Activated T-cell treated with anti-CD3 and anti-CD28 coated beads, Interleukin-2, amount 50 U/mL, for 24 hours (primary cell): ENCODE data around the gene REN.

Experiments used
- DNase-seq: peaks from one replicate; pipeline ENCODE4 v3.0.0-alpha.2; 2020
- H3K27ac Mint-ChIP-seq: 2 replicates; pipeline ENCODE4 v1.8.0; 2020; ENCODE audit warnings: mild to moderate bottlenecking, mixed read lengths
- H3K27me3 Mint-ChIP-seq: 2 replicates; pipeline ENCODE4 v1.8.0; 2020; ENCODE audit warnings: mixed read lengths
- H3K36me3 Mint-ChIP-seq: 2 replicates; pipeline ENCODE4 v1.8.0; 2020; ENCODE audit warnings: low read depth, mixed read lengths
- H3K4me1 Mint-ChIP-seq: 2 replicates; pipeline ENCODE4 v1.8.0; 2020; ENCODE audit warnings: low read depth, mixed read lengths
- H3K4me3 Mint-ChIP-seq: 2 replicates; pipeline ENCODE4 v1.8.0; 2020; ENCODE audit warnings: mild to moderate bottlenecking, moderate library complexity, mixed read lengths
- H3K9me3 Mint-ChIP-seq: 2 replicates; pipeline ENCODE4 v1.8.0; 2020; ENCODE audit warnings: mixed read lengths

Gene REN

DNA sequence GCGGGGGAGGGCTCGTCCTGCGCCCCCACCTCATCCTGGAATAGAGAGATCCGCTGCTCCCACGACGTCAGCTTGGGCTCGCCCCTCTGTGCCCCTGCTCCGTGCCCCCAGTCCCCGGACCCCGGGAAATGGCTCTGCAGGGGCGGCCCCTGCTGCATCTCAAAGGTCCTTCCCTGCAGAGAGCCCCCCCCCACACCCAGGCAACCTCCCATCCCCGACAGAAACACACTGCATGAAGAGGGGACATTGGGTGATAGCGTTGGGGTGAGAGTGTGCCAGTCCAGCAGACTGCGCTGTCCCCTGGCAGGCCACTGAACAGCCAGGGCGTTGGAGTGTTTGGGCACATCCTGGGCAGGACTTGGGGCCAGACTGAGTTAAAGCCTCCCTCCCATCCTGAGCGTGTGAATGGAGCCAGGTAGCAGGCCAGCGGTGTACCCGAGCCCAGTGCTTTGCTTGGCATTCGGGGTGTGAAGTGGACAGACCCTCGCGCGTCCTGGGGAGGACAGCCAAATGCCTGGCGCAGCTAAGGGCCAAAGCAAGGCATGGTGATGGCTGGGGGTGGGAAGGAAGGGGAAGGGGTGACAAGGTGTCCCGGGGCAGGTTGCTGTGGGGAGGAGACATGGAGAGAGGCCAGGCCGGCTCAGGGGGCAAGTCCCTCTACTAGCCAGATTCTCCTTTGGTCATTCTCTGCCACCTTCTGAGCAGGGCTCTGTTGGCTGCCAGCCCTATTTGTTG, 13.7 kb downstream of the REN start:
- DNase-seq: no peak
- no peaks in the 10 kb centered on the region for H3K27me3 Mint-ChIP-seq
- H3K36me3 Mint-ChIP-seq: no peaks in the 10 kb centered on the region
- H3K9me3 Mint-ChIP-seq: no peaks in the 10 kb centered on the region
- H3K4me1 Mint-ChIP-seq: peaks cover 9% of the 10 kb centered on the region
- H3K27ac Mint-ChIP-seq: no peak overlapping the region
- H3K4me3 Mint-ChIP-seq: peak overlapping the region; percentile 66

DNA sequence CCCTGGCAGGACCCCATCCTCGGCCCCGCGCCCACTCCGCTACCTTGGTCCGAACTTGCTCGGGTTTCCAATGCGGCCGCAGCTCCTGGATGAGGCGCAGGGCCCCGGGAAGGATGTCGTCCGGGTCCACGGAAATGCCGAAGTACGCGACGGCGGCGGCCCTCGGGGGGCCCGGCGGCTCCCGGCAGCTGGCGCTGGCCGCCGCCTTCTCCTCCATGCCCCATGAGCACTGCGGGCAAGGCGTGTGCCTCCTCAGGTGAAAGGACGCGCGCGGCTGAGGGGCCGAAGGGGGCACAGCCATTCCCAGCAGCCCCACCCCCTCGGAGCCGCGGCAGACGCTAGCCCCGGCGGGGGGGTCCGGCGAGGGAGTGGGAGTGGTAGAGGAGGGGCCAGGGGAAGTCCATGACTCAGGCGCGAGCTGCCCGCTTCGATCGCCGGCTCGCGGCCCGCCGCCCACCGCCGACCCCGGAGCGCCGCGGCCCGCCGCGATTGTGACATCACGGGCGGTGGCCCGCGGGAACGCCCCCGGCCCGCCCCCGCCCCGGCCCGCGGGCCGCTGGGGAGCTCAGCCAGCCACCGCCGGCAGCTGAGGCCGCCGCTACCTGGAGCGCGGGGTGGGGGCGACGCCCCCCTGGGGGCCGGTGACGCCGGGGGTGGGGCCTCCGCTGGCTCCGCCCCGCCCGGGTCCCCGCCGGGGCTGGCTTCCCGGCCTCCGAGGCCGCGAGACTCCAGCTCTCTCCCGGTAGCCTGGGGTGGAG, 14.4 kb downstream of the REN start, which contains the start of gene ETNK2:
TSS of gene ETNK2 (minus strand) at position 493 of the 758 bp plus-strand sequence. CDS start at position 301, 192 bp downstream.
- H3K9me3 Mint-ChIP-seq: no peaks in the 10 kb centered on the region
- no peaks in the 10 kb centered on the region for H3K36me3 Mint-ChIP-seq
- peaks cover 9% of the 10 kb centered on the region for H3K4me1 Mint-ChIP-seq
- H3K27me3 Mint-ChIP-seq: no peaks in the 10 kb centered on the region
- H3K4me3 Mint-ChIP-seq: peak within 1 kb of the TSS; percentile 66
- peak; percentile 71 for DNase-seq
- no peak within 1 kb of the TSS for H3K27ac Mint-ChIP-seq

DNA sequence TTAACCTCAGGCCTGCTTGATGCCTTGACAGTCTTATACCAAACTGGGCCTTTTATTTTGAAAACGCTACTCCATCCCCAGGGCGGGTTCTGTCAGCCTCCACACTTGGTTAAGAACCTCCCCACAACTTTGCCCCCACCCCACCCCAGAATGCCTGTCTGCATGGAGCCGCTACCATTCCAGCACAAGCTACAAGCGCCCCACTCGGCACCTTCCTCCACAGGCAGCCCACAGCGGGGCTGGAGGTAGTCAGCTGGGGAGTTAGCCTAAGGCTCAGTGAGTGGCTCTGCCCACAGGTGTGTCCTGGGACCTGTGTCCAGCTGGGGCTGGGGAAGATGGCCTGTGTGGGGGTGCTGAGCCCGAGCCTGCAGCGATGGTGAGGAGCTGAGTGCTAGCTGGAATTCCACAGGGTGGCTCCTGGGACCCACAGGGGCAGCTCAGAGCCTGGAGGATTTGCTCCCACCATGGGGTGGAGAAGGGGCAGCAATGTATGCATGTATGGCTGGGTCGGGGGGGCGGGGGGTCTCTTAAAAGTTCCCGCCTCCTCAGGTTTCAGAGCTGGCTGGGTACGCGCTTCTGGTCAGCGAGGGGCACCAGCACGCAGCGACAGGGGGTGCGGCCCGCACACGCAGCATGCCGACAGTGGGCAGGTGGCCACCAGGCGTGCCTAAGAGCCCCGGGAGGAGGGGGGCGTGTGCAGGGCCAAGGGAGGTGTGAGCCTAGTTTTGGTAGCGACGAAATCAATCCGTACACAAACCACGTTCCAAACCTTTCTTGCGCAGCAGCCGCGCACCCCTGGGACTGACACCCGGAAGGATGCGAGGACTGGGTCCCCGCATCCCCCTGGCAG, 15.2 kb downstream of the REN start:
- H3K4me1 Mint-ChIP-seq: peaks cover 9% of the 10 kb centered on the region
- DNase-seq: no peak
- H3K4me3 Mint-ChIP-seq: peak overlapping the region; percentile 59
- no peak overlapping the region for H3K27ac Mint-ChIP-seq
- H3K9me3 Mint-ChIP-seq: no peaks in the 10 kb centered on the region
- H3K36me3 Mint-ChIP-seq: no peaks in the 10 kb centered on the region
- H3K27me3 Mint-ChIP-seq: no peaks in the 10 kb centered on the region

DNA sequence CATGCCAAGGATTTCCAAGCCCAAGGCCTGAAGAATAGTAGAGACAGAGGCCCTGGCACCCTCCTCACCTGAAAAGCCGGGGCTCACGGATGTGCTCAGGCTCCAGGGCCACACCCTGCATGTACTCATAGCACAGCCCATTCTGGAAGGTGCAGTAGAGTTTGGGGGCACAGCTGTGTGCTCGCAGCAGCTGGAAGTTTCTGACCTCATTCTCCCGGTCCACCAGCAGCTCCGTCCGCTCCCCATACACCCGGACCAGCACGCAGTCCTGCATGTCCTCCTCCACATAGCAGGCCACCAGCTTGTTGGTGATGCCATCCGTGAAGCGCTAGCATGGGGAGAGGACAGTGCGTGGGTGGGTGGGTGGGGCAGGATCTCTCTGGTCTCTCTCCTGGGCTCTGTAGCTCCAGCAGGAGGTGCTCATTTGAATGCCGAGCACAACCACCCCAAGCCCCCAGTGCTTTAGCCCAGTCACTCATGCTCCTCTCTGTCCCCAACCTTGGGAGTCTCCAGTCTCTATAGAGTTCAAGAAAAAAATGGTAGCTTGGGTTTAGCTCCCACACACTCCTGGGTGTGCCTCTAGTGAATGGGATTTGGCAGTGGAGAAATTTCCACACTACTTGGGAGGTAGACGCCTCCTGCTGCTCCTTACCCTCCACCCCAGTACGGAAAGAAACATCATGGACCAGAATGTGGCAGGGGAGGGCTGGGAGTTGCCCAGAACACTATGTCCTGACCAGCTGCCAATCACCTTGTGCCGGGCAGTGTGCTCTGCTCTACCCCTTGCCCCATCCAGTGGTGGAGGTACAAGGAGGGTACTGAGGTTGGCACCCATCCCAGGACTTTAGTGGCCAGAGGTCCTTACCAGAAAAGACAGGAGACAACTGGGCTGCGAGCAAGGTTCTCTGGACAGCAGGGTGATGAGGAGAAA, 16.2 kb downstream of the REN start:
- DNase-seq: no peak
- H3K27ac Mint-ChIP-seq: no peak overlapping the region
- no peaks in the 10 kb centered on the region for H3K9me3 Mint-ChIP-seq
- no peaks in the 10 kb centered on the region for H3K36me3 Mint-ChIP-seq
- no peaks in the 10 kb centered on the region for H3K27me3 Mint-ChIP-seq
- peaks cover 9% of the 10 kb centered on the region for H3K4me1 Mint-ChIP-seq
- no peak overlapping the region for H3K4me3 Mint-ChIP-seq

DNA sequence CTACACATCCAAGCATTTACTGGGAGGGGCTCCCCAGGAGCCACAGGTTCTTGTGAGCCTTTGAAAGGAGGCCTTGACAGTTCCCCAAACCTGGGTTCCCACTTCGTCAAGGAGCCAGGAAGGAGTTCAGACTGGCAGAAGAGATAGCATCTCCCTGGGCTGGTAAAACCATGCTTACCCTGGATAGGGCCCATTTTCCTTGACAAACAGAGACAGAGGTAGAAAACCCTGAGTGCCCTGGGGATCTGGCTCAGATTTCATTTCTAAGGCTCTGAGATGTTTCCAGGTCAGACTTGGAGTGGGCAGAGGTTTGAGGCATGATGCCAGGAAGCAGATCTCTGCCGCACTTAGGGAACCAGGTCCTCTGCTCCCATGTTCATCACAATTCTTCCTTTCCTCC, 17.0 kb downstream of the REN start:
- H3K9me3 Mint-ChIP-seq: no peaks in the 10 kb centered on the region
- H3K27ac Mint-ChIP-seq: no peak overlapping the region
- no peak overlapping the region for H3K4me3 Mint-ChIP-seq

DNA sequence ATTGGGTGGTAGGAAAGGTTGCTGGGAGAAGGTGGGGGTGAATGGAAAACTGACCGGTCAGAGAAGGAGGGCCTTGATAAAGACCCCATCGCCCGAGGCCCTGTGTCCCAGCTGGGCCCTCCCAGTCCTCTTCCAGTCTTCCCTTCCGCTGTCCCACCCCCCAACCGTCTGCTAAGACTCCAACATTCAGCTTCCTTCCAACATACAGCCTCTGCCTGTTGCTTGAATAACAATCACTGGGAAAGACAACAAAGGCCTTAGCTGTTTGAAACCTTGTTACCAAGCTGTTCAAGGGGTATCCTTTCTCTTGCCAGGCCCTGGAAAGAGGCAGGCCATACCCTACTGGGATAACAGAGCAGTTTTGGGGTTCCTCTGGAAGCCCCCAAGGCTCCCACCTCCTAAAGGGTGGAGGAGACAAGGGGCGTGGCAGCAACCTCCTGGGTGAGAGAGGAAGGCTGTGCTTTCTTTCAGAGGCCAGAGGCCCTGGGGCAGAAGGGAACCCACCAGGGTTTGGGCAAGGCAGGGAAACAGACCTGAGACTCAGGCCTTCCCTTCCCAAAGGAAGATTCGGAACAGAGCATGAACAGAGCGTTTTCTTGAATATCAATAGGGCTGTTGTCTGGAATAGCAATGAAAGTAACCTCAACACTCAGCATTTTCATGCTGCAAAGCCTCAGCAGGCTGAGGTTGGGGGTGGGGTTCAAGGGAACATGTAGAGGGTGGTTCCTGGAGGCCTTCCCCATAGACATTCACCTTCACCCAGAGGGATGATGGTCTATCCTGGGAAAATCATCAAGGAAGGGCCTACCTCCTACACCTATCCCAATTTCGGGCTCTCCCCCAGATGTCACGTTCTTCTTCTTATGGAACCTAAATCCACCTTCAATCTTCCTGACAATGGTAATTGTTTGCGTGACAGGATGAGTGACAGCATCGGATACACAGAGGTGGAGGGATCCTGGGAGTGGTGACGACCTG, 18.4 kb downstream of the REN start:
- H3K27me3 Mint-ChIP-seq: no peaks in the 10 kb centered on the region
- no peaks in the 10 kb centered on the region for H3K9me3 Mint-ChIP-seq
- H3K4me1 Mint-ChIP-seq: peaks cover 7% of the 10 kb centered on the region
- no peak for DNase-seq
- no peak overlapping the region for H3K4me3 Mint-ChIP-seq
- H3K27ac Mint-ChIP-seq: no peak overlapping the region
- no peaks in the 10 kb centered on the region for H3K36me3 Mint-ChIP-seq

More for the DNA sequence above, 17.0 kb downstream of the REN start:
- Mint-ChIP-seq H3K36me3 (no peaks in the 10 kb centered on the region), H3K27me3 (no peaks in the 10 kb centered on the region), H3K4me1 (peaks cover 9% of the 10 kb centered on the region)
- DNase-seq: no peak

DNA sequence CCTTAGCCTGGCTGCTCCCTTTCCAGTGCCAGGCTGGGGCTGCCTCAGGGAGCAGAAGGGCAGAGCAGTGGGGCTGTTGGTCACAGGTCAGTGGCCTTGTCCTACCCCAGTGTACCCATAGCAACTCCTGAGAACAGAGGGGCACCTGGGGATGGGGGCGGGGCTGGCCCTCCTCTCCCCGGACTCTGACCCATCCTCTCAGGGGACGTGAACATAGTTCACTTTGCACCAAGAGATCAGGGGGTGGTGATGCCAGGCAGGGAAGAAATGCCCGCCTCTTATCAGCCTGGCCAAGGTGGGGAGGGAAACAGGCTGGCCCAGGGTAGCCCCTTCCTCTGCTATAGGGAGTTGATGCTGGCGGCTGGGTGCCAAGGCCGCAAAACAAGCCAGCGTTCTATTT, 19.2 kb downstream of the REN start:
- peaks cover 5% of the 10 kb centered on the region for H3K4me1 Mint-ChIP-seq
- no peaks in the 10 kb centered on the region for H3K27me3 Mint-ChIP-seq
- H3K4me3 Mint-ChIP-seq: no peak overlapping the region
- no peaks in the 10 kb centered on the region for H3K9me3 Mint-ChIP-seq
- H3K36me3 Mint-ChIP-seq: no peaks in the 10 kb centered on the region
- no peak for DNase-seq
- H3K27ac Mint-ChIP-seq: no peak overlapping the region

DNA sequence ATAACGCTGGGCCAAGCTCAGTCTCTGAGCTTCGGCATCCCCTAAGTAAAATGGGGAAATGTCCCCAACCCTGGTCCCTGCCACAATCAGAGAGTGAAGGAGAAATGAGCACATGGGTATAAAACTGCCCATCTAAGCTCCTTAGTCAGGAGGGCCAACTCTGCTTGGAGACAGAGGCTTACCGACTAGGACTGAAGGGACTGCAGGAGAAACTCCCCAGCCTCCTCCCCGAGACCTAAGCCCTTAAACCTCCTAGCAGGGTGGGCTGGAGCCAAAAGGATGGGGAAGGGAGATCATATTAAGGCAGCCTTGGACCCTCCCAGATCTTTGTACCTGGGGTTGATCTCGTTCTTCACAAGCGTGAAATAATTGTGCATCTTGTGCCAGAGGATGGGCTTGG, 19.8 kb downstream of the REN start:
- no peaks in the 10 kb centered on the region for H3K27me3 Mint-ChIP-seq
- H3K27ac Mint-ChIP-seq: no peak overlapping the region
- no peak for DNase-seq
- H3K36me3 Mint-ChIP-seq: no peaks in the 10 kb centered on the region
- H3K9me3 Mint-ChIP-seq: no peaks in the 10 kb centered on the region
- no peak overlapping the region for H3K4me3 Mint-ChIP-seq
- H3K4me1 Mint-ChIP-seq: peaks cover 7% of the 10 kb centered on the region

DNA sequence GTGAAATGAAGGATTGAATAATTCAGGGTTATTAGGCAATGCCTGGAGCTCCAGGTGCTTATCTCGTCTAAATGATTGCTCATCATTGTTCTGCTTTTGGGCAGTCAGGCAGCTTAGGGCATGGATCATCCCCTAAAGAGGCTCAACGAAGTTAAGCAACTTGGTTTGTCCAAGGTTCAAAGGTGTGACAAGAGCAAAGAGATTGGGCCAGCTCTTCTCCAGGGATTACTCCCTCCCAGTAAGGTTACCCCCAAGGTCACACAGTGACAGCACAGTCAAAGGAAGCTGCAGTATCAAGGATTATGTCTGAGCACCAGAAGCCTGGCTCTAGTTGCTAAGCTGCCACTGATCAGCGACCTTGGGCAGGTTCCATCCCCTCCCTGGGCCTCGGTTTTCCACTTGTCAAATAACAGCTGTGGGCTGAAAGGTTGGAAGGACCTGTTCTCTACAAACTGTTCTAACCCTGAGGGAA, 21.1 kb downstream of the REN start:
- H3K9me3 Mint-ChIP-seq: no peaks in the 10 kb centered on the region
- no peak overlapping the region for H3K4me3 Mint-ChIP-seq

DNA sequence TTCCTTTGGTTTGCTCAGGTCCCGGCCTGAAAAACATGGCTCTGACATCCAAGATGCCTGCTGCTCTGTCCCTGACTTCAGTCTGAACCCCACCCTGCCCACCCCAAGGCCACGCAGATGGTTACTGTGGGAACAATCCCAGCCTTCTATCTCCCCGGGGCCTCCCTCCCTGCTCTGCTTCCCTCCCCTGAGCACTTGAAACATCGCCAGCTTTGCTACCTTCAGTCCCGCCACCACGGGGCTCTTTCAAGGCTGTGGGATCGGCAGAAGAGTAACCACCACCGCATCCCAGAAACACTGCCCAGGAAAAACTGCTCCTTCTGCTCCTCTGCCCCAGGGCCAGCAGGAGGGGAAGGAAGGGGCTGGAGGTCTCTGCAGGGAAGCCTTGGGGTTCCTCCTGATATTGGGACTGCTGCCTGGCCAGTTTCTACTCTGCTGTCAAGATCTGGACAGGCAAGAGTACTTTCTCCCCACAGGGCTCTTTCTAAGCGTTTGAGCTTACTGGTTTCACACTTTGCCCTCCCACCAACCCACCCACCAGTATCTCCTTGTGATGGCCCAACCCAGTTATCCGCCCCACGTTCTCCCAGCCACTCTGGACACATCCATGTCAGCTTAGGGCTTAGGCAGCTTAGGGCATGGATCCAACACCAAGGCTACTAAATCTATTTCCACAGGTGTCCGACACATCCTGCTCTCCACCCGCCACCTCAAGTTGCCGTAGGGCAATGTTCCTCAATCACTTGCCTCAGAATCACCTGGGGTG, 22.7 kb downstream of the REN start:
- Mint-ChIP-seq H3K4me3 (no peak overlapping the region), H3K4me1 (peaks cover 5% of the 10 kb centered on the region), H3K9me3 (no peaks in the 10 kb centered on the region), H3K27ac (no peak overlapping the region), H3K27me3 (no peaks in the 10 kb centered on the region), H3K36me3 (no peaks in the 10 kb centered on the region)
- no peak for DNase-seq

More for the DNA sequence above, 21.1 kb downstream of the REN start:
- H3K27me3 Mint-ChIP-seq: no peaks in the 10 kb centered on the region
- DNase-seq: no peak
- H3K27ac Mint-ChIP-seq: no peak overlapping the region
- H3K36me3 Mint-ChIP-seq: no peaks in the 10 kb centered on the region
- H3K4me1 Mint-ChIP-seq: peaks cover 5% of the 10 kb centered on the region

DNA sequence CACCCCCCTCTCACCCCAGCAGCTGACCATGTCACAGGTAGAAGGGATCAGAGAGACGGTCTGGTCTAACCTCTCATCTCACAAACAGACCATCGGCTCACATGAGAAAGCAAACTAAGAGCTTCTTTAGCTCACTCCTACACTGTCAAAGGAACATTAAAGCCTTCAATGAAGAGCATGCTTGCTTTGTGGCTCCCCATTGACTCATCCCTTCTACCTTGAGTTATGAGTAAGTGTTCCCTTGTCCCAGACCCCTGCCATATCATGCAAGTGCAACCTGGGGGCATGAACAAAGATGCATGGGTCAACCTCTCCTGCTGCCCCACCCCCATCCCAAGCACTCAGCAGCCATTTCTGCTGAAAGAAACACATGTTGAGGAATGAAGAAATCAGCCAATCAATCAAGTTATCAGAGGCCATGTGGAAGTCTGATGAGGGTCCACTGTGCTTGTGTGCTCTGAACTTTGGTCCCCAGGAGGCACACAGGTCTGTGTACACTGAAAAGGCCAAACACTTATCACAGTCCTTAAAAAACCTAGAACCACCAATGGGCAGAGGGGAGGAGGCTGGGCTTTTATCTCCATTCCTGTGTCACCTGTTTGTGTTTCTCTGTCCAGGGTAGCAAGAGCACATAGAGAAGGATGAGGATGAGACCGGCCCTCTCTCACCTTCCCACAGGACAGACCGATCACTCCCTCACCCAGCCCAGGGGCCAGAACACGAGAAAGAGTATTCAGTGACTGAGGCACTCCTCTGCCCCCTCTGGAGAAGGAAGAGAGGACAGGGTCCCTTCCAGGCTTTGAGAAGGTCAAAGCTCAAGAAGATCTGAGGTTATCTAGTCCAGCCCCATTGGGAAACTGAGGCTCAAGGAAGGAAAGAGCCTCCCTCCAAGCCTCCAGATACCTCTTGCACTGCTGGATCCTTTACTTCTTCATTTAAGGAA, 23.8 kb downstream of the REN start:
- Mint-ChIP-seq H3K9me3 (no peaks in the 10 kb centered on the region), H3K27me3 (no peaks in the 10 kb centered on the region), H3K27ac (no peak overlapping the region), H3K4me1 (peaks cover 5% of the 10 kb centered on the region), H3K4me3 (no peak overlapping the region), H3K36me3 (no peaks in the 10 kb centered on the region)
- no peak for DNase-seq
